HG03457 (cell line): ENCODE results near the gene GPR35.

ENCODE experiments used
- ATAC-seq: cut with Tn5 transposase; IDR thresholded peaks from one replicate; pipeline ENCODE4 v1.9.1; 2021; ENCODE audit warnings: moderate number of reproducible peaks; ENCODE audit not compliant: unreplicated experiment

Gene GPR35

GRCh38 chr2:240637116-240637900, 12.0 kb downstream of the GPR35 start:
- no peak for ATAC-seq

GRCh38 chr2:240637901-240638345, 12.6 kb downstream of the GPR35 start:
- ATAC-seq, result no peak

GRCh38 chr2:240638512-240639160, 13.4 kb downstream of the GPR35 start:
- no peak for ATAC-seq

GRCh38 chr2:240639566-240639965, 14.3 kb downstream of the GPR35 start:
- ATAC-seq, result no peak

DNA sequence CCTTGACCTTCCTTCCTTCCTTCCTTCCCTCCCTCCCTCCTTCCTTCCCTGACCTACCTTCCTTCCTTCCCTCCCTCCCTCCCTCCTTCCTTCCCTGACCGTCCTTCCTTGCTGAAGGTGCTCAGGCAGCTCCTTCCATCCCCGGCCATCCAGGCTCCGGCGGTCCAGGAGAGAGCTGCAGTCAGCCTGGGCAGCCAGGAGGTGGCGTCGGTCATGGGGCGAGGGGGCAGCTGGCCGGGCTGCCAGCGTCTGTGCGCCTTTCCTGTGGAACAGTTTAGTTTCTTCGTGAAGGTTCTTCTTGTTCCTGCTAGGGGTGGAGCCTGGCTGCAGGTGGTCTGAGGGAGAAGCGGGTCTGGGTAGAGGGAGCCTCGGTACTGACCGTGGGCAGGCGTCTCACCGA, 15.7 kb downstream of the GPR35 start:
- no peak for ATAC-seq

DNA sequence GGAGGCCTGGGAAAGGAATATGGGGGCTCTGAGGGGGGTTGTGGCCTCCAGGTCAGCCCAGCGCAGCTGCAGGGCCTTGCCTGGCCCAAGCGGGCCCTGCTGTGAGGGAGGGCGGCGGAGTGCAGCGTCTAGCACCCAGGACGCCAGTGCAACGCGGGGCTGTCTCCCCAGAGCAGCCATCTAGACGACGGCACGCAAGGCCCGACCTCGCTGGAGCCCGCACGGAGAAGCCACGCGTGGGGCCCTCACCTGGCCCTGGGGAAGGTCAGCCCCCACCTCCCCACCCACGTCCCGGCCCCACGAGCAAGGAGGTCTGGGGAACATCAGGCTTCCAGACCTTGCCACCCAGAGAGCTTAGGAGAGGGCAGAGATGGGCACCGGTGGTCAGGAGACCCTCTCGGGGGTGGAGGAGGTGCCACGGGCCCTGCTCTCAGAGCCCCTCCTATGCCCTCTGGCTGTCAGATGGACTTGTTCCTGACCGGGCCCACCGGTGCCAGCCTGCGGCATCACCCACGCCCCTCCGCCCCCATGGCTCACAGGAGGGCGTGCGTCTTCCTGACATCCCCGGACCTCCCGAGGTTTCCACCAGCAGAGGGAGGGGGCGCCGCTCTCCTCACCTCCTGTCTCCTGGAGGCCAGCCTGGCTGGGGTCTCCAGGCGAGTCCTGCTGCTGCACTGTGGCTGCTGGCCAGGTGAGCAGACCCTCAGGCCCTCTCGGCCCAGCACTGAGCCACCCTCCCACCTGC, 17.0 kb downstream of the GPR35 start:
- ATAC-seq, result no peak

DNA sequence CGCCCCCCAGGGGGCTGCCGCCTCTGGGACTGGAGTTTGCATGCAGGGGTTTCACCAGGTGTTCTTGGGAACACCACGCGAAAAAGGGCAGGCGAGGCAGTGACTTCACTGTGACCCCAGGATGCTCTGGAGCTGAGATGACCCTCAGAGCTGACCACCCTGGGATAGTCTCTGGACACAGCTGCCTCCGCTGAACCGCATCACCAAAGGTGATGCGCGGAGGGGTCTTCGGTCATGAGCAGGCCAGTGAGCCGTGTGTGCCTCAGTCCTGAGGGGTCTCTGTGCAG, 17.5 kb downstream of the GPR35 start:
- ATAC-seq, result no peak

- ATAC-seq, result no peak
Measured at GRCh38 chr2:240643093-240643810, 18.0 kb downstream of the GPR35 start.

GRCh38 chr2:240643811-240644150, 18.5 kb downstream of the GPR35 start:
- no peak for ATAC-seq

- ATAC-seq, result no peak
Measured at GRCh38 chr2:240644171-240644651, 18.9 kb downstream of the GPR35 start.

DNA sequence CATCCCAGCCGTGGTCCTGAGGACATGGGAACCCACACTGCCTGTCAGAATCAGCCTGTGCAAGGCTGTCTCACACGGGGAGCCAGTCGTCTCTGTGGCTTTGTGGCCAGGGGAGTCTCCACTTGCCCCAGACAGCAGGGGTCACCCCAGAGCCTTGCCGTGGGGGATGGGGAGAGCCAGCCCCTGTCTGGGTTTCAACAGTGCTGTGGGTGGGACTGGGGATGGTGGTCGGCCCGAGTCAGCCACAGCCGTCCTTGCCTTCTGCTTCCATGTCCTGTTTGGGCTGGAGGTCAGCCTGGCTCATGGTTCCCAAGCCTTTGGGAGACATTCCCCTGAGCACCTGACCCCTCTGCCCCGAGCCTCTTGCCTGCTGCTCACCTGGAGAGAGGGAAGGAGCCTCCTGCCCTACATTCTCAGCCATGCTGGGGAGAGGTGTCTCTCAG, 19.6 kb downstream of the GPR35 start:
- no peak for ATAC-seq

DNA sequence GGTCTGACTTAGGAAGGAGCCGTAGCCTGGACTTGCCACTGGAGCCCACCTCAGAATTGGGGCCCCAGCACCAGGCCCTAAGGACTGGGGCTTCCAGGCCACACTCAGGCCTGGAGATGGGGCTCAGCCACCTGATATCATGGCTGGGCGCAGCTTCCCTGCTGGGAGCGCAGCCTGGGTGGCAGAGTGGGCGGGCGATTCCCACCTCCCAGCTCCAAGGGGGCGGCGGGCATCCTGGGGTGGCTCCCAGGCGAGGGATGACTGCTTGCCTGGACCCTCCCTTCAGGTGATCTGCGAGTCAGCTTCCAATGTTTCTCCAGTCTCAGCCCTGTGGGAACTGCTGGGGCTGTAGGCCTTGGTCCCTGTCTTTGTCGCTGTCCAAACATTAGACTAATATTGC, 20.1 kb downstream of the GPR35 start:
- ATAC-seq, result no peak

DNA sequence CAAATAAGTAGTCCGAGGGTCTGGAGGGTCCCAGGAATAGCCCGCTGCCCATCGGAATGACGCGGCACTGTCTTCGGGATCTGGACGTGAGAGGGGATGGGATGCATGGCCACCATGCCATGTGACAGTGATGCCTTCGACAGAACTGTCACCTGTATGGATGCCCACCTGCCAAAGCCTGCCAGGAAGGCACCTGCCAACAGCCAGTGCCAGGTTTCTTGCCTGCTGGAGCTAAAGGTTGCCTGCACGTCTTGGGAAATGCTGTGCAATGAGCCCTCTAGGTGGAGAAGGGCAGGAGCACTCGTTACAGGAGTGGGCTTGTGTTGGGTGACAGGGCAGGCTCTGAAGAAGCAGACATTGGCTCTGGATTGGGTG, 20.5 kb downstream of the GPR35 start:
- ATAC-seq, result no peak

GRCh38 chr2:240646176-240646899, 21.1 kb downstream of the GPR35 start:
- ATAC-seq, result no peak

GRCh38 chr2:240646900-240647502, 21.7 kb downstream of the GPR35 start:
- ATAC-seq, result no peak

GRCh38 chr2:240647503-240648154, 22.3 kb downstream of the GPR35 start:
- ATAC-seq, result no peak

GRCh38 chr2:240648155-240648649, 22.9 kb downstream of the GPR35 start:
- ATAC-seq, result no peak

DNA sequence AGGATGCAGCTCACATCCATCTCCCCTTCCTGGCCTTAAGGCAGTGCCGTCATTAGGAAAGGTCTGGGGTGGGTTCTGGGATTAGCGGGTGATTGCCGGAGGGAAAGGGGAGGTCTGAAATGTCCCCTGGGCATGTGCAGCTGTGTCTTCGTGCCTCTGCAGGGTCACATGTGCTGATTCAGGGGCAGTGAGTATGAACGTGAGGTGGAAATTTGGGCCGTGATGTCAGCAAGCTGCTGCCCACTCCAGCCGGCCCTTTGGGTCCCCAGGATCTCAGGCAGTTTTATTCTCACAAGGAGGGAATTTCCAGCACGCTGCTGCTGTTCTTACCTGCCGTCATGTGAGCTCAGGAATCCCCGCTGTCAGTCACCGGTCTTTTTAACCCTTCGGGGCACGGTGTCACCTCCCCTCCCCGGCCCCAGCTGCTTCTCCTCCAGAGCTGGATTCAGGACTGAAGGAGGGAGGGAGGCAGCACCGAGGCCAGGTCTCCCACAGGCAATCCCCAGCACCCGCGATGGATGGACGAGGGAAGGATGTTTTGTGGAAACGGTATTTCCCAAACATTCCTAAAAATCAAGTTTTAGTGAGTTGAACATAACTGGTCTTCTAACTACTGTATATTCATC, 23.5 kb downstream of the GPR35 start:
- ATAC-seq, result no peak

DNA sequence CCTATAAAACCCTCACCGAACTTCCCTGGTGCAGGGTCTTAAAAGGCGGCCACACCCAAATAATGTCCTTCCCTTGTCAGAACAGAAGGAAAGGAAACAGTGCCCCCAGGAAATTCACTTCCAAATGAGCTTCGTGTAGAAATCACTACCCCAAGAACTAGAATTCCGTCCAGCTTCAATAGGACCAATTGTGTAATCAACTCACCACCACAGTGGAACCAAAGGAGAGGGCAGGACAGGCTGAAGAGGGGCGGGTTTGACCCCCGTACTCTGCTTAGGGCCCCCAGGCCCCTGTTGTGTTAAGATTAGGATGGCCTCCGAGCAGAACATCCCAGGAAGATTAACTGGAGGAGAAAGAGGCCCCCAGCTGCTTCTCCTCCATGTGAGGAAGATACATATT, 24.1 kb downstream of the GPR35 start:
- no peak for ATAC-seq
